AG04449 (cell line): ENCODE measurements around the gene DLST.

Source experiments
- CTCF ChIA-PET: fragments of 350-600 bp; formaldehyde crosslinking; extraction: SDS; loops from one replicate; lab custom pipeline; 2021; ENCODE audit warnings: antibody characterized with exemption; lab: Yijun Ruan, JAX
- POLR2A ChIA-PET: fragments of 400-600, 350-600 bp; formaldehyde crosslinking; extraction: SDS; loops from one replicate; lab custom pipeline; 2020; ENCODE audit warnings: antibody characterized with exemption, inconsistent platforms; lab: Yijun Ruan, JAX
- DNase-seq: peaks from one replicate; pipeline ENCODE4 v3.0.0-alpha.2; 2010; ENCODE audit warnings: low read depth, low spot score
- H3K4me3 ChIP-seq: 2 replicates; pipeline ENCODE4 v1.5.1; 2011; ENCODE audit warnings: low read depth, mild to moderate bottlenecking, control low read depth, low read length
- TF ChIP-seq, protein P1 (sequence below): IDR thresholded peaks from one replicate; pipeline ENCODE4 v1.5.1; 2011; ENCODE audit warnings: mild to moderate bottlenecking, moderate library complexity, low read length, control low read depth, inconsistent platforms; ENCODE audit not compliant: insufficient read depth; ENCODE audit errors: missing control alignments

The DLST gene

DNA sequence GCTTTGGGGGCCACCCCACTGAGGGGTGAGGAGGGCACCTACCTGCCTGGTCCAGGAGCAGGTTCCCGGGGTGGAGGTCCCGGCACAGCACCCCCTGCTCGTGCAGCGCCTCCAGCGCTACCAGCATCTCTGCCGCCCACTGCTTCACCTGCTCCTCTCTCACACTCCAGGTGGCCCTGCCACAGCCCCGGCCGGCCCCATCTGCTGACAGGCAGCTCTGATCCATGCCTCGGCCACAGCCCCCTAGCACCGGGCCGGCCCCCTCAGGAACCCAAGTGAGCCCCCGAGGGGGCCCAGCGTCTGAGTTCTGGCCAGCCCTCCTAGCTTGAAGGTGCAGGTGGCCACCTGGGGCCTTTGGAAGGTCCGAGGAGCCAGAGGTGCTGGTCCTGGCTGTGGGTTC lies 27.8 kb downstream of the DLST start:
- POLR2A ChIA-PET = no interaction called here
- TF ChIP-seq, protein P1, sequence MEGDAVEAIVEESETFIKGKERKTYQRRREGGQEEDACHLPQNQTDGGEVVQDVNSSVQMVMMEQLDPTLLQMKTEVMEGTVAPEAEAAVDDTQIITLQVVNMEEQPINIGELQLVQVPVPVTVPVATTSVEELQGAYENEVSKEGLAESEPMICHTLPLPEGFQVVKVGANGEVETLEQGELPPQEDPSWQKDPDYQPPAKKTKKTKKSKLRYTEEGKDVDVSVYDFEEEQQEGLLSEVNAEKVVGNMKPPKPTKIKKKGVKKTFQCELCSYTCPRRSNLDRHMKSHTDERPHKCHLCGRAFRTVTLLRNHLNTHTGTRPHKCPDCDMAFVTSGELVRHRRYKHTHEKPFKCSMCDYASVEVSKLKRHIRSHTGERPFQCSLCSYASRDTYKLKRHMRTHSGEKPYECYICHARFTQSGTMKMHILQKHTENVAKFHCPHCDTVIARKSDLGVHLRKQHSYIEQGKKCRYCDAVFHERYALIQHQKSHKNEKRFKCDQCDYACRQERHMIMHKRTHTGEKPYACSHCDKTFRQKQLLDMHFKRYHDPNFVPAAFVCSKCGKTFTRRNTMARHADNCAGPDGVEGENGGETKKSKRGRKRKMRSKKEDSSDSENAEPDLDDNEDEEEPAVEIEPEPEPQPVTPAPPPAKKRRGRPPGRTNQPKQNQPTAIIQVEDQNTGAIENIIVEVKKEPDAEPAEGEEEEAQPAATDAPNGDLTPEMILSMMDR = no peak
- no peak overlapping the region for H3K4me3 ChIP-seq
- no peak for DNase-seq
- CTCF ChIA-PET = interaction anchor here (0.6 to 26.3 kb wide), 6 partner anchors 8 to 201 kb away, joined by 3 to 689 read pairs (median 165); partner anchors contain the start of gene RPS6KL1

DNA sequence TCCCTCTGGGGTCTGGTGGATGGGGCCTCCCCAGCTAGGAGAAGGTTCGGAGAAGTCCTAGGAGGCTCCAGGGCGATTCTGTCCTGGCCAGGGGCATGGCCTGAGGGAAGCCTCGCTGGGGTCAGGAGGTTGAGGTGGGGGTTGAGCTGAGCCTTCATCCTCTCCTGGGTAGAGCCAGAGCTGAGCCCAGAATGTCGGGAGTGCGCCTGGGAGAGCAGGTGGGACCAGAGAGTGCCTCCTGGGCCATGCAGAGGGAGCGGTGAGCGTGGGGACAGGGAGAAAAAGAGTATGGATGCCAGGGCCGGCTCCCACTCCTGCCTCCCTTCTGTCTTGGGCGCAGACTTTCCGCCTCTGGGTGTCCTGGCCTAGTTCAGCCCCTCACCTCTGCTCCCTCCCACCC lies 28.2 kb downstream of the DLST start:
- TF ChIP-seq, protein P1 = no peak
- DNase-seq = no peak
- no peak overlapping the region for H3K4me3 ChIP-seq
- CTCF ChIA-PET = interaction anchor here (0.6 to 26.3 kb wide), 6 partner anchors 8 to 201 kb away, joined by 3 to 689 read pairs (median 165); partner anchors contain the start of gene RPS6KL1
- POLR2A ChIA-PET = no interaction called here

DNA sequence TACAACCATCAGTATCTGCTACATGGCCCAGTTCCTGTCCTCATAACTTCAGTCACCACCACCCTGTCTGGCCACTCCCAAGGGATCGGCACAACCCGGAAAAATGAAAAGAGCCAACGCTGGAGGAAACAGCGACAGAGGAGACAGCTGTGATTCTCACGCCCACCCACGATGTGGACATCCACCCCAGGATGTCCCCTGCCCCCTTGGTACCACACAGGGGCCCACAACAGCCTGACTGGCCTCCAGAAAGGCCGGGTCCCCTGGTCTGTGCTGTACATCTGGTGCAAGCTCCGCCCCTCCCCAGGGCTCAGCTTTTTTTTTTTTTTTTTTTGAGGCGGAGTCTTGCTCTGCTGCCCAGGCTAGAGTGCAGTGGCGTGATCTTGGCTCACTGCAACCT lies 28.8 kb downstream of the DLST start:
- no peak for DNase-seq
- CTCF ChIA-PET = interaction anchor here (1.0 to 26.3 kb wide), 7 partner anchors 12 to 392 kb away, joined by 3 to 689 read pairs (median 11); partner anchors contain the start of gene RPS6KL1
- TF ChIP-seq, protein P1 = no peak
- H3K4me3 ChIP-seq = no peak overlapping the region
- POLR2A ChIA-PET = no interaction called here

DNA sequence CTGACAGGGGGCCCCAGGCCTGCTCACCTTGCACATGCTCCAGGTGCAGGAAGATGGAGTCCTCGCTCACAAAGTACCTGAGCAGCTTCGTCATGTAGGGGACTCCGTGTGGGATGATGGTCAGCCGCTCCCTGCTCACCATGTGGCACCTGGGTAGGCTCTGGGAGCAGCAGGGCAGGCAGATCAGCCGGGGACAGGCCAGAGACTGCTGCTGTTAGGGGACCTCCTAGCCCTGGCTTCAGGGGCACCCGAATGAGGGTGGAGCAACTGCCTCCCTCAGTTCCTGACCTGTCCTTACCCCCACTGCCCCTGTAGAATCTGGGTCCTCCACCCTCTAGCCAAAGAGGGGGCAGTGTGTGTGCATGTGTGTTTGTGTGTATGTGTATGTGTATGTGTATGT lies 29.5 kb downstream of the DLST start:
- TF ChIP-seq, protein P1 = no peak
- POLR2A ChIA-PET = no interaction called here
- H3K4me3 ChIP-seq = no peak overlapping the region
- CTCF ChIA-PET = interaction anchor here (1.0 to 26.3 kb wide), 7 partner anchors 11 to 391 kb away, joined by 3 to 689 read pairs (median 5); partner anchors contain the start of gene RPS6KL1
- DNase-seq = no peak

DNA sequence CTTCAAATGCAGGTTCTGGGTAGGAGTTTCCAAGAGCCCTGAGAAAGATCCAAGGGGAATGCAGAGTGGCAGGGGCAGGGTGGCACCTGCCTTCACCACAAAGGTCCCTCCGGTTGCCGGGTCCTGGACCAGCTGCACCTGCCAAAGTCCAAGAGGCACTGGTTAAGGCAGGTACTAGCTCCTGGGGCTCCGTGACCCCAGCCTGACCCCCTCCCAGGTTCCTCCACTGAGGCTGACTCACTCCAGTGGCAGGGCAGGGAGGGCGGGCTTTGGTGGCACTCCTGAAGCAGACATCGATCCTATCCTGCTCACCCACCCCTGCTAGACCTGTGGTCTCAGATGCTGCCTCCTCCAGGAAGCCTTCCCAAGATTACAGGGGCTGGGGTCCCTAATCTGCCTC lies 30.0 kb downstream of the DLST start:
- ChIA-PET CTCF (interaction anchor here (0.6 to 26.3 kb wide), 11 partner anchors 9 to 390 kb away, joined by 3 to 689 read pairs (median 4); partner anchors contain the start of gene RPS6KL1), POLR2A (no interaction called here)

DNA sequence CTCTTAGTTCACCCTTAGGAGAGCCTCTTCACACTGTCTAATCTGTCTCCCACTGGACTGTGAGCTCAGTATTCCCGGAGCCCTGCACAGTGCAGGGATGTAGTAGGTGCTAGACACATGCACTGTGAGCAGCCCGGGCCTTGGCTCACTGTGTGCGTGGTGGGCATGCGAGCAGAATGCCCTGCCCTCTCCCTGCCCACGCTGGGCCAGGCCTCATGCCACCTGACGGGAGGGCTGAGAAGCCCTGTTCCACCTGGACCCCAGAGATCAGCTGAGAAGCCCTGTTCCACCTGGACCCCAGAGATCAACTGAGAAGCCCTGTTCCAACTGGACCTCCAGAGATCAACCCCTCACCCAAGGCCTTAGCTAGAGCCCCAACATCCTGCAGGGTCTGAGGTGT lies 30.4 kb downstream of the DLST start:
- H3K4me3 ChIP-seq = no peak overlapping the region
- ChIA-PET POLR2A (no interaction called here), CTCF (interaction anchor here (0.6 to 26.3 kb wide), 10 partner anchors 8 to 390 kb away, joined by 3 to 689 read pairs (median 5); partner anchors contain the start of gene RPS6KL1)
- TF ChIP-seq, protein P1 = no peak
- DNase-seq = no peak

More for the DNA sequence above, 30.0 kb downstream of the DLST start:
- DNase-seq = no peak
- no peak overlapping the region for H3K4me3 ChIP-seq
- TF ChIP-seq, protein P1 = no peak
